GM19043 (cell line): ENCODE measurements around the gene AQP1.

Source experiments
- ATAC-seq: cut with Tn5 transposase; IDR thresholded peaks from one replicate; pipeline ENCODE4 v1.9.1; 2021; ENCODE audit warnings: low read depth; ENCODE audit not compliant: unreplicated experiment

The AQP1 gene

DNA sequence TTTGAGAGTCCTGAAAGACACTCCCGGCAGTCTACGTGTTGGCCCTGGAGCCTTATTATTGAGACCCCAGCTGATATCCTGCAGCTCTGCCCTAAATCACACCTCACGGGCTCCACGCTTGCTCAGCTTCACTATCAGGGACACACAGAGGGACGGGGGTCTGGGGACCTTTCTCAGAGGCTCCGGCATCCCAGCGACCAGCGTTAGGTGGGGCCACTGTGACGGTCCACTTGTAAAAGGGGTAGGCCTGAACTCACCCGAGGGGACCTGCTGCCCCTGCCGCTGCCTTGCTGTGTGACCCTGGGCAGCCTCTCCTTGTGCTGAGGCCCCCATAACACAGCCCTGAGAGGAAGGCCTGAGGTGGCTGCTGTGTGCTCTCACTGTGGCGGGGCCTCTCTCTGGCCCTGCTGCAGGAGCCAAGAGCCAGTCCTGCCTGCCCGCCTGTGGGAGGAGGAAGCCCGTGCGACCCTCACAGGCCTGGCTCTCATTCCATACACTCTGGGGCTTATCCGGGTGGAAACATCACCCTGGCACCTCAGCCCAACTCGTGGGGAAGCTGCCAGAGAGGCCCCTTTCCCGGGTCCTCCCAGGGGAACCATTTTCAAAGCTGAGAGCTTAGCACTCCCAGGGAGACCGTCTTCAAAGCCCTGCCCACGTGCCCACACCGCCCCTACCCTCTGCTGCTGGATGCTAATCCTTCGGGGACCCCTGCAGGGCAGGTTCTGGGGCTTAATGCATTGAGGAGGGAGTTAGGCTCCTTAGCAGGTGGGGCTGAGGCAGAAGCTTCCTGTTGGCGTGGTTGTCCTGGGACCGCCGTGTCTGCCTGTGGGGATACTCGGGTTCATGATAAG, 21.7 kb downstream of the AQP1 start:
- no peak for ATAC-seq

DNA sequence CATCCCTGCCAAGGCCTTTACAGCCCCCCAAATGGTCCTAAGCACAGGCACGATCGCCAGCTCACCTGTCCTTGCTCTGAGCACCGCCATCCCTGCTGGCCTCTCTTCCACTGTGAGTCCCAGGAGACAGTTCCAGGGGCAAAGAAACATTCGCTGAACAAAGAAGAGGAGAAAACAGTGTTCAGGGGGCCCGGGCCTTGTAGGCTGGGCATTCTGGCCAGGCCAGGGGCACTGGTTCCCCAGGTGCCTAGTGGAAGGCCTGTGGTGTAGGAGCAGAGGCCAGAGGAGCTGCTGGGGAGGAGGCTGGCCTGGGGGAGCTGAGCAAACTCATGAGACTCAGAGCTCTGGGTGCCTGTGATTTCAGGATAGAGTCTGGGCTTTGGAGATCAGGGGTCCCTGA, 22.6 kb downstream of the AQP1 start:
- ATAC-seq: no peak

DNA sequence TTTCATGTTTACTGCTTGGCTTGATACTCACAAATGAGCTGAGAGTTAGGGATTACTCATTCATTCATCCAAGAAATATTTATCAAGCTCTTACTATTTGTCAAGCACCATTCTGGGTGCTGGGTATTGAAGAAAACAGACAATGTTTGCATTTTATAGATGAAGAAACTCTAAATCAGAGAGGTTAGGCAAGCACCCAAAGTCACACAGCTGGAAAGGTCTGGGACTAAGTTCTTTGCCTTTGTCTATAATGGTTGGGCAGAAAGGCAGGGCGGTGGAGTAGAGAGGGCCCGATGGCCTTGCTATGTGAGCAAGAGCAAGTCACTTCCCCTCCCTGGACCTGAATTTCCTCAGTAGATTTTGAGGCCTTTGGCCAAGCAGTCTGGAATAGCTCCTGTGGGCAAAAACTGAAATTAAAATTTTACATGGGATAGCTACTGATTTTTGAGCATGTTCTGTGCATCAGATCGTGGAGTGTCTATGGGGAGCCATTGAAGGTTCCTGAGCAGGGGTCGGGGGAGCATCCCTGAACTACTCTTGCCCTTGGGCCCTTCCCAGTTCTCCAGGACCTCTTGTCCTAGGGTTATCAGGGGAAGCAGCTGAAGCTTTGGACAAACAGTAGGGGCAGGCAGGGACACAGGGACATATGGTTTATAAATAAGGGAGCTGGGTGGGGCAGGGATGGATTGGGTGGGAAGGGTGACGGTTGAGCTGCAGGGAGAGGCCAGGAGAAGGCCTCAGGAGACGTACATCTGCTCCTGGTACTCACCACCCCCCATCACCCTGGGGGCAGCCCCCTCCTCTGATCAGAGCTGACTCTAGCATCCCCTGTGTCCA, 23.3 kb downstream of the AQP1 start:
- no peak for ATAC-seq

DNA sequence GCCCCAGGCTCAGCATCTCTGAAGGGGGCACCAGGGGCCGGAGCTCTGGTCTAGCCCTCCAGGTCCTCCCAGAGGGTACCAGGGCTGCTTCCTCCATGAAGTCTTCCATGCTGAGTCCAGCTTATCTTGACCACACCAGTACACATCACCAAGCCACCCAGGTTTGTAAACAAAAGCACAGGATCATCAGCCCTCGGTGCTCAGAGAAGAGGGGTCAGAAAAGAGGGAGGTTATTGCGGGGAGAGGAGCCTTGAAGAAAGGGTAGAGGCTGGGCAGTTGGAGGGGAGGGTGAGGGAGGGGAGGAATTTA, 23.9 kb downstream of the AQP1 start:
- ATAC-seq: no peak

DNA sequence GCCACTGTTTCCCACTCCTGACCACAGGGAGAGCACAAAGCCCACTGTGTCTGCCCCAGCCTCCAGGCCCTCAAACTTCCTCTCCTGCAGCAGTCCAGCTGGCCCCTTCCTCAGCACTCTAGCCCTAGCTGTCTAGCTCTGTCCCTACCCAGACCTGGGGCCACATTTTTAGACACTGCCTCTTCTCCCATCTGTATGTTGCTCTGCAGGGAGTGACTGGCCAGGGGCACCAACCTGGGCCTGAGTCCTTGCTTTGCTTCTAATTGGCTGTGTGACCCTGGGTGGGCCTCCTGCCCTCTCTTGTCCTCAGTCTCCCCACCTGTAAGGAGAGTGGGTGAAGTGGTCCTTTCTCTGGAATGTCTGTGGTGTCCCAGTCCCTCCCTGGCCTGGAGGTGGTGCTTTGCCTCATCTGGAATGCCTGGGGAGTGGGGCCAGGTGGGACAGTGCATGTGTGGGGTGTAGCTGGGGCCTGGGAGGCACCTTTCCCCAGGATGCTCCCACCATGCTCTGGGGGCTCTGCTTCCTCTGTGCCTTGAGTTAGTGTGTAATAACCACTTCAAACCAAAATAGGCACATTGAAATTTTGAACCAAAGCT, 25.1 kb downstream of the AQP1 start:
- ATAC-seq: no peak

DNA sequence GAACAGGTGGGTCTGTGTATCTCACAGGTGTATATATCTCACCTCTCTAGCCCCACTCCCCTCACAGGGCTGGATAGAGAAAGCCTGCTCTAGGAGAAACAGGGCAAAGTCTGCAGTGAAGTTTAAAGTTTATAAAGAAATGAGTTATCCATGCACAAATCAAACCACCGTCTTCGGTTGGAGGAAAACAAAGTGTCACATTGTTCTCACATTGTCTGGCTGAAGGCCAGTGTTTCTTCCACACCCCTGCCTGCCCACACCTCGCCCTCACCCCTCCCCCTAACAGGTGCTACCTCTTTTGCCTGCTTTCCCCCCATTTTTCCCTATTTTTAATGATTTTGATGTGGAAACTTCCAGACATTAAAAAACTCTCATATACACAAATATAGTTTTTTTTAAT, 25.8 kb downstream of the AQP1 start:
- ATAC-seq: no peak

DNA sequence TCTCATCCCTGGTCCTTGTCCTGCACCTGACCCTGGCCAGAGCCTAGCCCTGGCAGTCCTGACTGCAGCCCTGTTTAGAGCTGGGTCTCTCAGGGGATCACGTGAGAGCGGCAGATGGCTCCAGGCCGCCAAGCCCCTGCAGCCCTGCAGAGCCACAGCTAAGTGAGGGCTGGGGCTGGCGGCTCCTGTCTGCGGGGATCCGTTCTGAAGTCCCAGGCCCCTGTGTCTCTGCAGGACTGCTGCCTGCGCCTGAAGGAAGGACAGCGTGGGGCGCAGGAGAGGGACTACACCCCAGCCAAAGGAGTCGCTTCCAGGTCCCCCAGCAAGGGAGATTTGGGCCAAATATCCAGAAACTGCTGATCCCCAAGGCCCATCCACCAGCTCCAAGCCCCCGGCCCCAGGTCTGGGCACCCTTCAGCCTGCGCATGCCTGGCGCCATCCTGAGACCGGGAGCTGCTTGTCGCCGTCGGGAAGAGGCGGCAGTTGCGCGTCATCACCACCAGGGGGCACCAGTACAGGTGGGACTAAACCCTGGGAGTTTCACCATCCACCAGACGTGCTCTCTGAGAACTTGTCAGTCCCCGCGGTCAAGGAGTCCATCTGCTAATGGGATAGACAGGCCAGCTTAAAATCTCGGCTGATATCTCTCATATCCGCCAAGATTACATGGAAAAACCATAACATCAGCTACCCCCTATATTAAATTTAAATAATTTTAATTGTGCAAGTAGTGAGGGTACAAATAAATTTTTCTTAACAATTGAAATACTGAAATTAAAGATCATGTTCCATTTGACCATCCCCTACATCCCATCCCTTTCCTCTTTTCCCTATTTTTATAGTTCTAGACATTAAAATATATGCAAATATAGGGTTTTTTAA, 27.0 kb downstream of the AQP1 start:
- peak; percentile 86 for ATAC-seq

DNA sequence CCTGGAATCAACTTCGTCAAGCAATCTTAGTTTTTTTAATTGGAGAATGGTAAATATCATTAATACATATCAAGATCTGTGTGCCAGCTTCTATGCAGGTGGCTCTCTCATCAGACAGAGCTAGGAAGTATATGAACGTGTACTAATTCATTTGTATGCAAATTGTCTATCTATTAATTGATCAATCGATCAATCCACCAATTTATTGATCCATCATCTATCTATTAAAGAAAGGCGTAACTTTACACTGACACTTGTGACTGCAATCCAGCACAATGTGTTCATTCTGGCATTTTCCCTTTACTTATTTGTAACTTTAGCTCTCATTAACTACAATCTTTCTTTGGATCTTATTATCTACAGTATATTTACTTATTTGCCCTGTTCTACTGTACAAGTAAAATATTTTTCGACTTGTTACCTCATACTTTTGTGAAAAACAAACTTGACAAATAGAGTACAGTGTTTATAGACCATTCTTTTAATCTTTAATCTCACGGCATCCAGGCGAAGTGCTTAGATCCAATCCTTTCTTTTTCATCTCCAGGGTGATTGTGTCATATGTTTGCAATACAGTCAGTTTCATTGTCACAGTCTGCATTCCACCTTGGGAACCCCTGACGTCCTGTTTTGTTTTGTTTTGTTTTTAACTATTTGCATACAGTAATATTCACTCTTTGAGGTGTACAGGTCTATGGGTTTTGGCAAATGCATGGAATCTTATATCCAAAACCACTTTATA, 30.1 kb downstream of the AQP1 start:
- no peak for ATAC-seq

DNA sequence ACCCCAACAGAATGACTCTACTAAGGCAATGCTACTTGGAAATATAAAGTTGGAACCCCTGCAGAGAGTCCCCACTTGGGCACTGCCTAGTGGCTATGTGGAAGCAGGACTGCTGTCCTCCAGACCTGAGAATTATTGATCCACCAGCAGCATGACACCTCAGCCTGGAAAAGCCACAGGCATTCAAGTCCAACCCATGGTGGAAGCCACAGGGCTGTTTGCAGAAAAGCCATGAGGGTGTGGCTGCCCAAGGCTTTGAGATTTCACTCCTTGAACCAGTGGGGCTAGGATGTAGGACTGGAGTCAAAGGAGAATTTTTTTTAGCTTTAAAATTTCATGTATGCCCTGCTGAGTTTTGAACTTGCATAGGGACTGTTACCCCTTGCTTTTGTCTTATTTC, 38.5 kb downstream of the AQP1 start:
- no peak for ATAC-seq

DNA sequence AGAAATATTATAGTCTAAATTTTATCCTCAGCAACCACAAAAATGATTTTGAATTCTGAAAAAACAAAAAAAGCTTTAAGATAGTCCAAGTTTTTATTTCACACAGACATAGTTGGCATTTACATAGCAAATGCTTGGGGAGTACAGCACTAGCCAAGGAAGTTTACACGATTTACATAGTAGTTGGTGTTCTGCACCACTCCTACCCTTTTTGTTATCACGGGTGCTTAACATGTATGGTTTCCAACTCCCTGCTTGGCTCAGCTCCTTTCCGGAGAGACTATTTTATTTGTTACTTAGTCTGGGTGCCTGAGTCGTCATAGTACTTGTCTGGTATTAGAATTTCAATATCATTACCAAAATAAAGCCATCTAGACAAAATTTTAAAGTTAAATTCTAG, 43.3 kb downstream of the AQP1 start:
- ATAC-seq: no peak

DNA sequence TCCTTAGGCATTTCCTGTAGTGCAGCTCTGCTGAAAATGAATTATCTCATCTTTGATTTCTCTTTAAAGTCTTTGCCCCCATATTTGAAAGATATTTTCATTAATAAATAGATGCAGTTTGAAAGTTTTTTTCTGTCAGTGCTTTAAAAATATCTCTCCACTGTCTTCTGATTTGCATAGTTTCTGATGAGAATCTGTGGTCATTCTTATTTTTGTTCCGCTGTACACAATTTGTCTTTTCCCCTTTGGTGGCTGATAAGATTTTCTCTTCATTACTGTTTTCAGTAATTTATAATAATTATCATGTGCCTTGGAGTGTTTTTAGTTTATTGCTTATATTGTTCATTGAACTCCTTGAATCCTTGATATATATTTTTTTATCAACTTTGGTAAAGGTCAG, 45.1 kb downstream of the AQP1 start:
- ATAC-seq: no peak

DNA sequence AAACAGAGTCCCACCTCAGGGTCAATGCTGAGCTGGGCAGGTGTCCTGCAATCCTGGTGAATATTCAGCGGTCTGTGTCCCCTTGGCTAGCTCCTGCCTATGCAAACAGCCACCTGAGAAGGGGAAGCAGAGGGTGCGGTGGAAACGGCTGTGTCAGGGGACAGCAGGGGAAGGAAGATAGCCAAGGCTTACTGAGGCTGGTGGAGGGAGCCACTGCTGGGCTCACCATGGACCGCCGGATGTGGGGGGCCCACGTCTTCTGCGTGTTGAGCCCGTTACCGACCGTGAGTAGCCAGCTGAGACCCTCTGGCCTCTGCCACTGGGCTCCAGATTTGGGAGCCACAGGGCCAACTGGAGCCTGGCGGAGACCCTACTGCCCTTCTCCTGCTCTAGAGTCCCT, 52.2 kb downstream of the AQP1 start, which contains the start of gene GHRHR:
GHRHR (plus strand) TSS at position 112 of the 400 bp plus-strand sequence; CDS start at position 228, 116 bp downstream.
- ATAC-seq: no peak

DNA sequence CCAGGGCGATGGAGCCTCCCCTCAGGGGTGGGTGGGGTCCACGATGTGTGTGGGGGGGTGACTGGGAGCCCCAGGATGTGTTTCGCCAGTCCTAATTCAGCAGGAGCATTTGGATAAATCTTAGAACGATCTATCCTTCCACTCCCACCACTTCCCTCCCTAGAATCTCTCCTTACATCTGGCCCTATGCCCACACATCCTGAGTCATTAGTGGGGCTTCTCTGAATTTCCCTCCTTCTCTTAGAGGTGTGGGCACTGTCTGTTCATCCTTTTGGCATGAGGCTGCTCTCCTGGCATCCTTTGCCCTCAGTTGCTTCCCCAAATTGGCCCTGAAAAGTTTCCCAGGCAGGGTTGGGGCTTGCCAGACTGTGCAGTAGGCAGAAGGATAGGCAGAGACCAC, 53.7 kb downstream of the AQP1 start:
- ATAC-seq: no peak

DNA sequence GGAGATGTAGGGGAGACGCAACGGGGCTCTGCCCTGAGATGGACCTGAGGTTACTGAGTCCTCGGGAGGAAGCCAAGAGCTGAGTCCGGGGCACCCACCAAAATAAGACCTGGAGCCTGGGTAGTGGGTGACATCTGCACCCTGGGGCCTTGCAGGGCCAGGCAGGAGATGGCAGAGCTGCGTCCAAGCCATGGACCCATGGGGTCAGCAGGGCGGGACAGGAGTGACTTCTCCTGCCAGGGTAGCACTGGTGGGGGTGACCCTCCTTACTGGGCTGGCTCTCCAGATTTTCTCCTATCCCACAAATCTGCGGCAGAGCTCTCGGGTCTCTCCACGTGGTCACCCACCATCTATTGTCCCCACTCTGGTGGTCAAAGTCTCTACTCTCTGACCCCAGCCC, 54.2 kb downstream of the AQP1 start:
- ATAC-seq: no peak

DNA sequence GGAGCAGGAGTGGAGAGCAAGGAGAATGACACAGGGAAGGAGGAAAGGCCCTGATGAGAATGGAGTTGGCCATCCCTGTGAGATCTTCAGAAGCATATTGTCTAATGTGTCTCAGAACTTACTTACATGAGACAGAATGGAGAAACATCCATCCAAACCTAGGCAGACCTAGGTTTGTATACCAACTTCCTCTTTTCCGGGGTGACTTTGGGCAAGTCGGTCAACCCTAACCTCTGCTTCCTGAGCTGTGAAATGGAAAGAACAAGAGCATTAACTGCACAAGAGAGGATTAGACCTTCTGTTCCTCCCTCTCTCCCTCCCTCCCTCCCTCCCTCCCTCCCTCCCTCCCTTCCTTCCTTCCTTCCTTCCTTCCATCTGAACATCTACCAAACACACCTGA, 56.6 kb downstream of the AQP1 start:
- peak; percentile 43 for ATAC-seq

DNA sequence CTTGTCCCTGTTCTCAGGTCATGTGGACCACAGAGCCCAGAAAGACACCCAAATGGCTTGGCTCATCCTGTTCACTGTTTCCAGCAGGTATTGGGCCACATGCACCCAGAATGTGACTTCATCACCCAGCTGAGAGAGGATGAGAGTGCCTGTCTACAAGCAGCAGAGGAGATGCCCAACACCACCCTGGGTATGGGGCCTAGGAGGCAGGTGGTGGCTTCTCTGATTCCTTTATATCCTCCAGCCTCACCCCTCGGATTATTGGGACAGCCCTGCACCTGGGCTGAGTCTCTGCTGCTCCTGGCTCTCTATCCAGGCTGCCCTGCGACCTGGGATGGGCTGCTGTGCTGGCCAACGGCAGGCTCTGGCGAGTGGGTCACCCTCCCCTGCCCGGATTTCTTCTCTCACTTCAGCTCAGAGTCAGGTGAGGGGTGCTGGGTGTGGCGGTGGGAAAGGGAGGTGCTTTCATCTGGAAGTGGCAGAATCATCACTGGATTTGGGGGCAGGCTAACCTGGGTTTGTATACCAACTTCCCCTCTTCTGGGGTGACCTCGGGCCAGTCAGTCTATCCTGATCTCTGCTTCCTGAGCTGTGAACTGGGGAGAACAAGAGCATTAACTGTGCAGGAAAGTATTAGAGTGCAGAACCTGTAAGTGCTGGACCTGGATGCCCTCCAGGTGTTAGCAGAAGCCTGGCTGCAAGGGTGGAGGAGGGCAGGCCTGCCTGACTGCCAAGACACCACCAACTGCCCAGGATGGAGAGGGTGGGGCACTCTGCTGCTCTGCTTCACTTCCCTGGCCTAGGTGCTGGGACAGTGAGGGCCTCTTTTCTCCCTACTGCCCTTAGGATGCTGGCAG, 57.3 kb downstream of the AQP1 start:
- ATAC-seq: no peak

DNA sequence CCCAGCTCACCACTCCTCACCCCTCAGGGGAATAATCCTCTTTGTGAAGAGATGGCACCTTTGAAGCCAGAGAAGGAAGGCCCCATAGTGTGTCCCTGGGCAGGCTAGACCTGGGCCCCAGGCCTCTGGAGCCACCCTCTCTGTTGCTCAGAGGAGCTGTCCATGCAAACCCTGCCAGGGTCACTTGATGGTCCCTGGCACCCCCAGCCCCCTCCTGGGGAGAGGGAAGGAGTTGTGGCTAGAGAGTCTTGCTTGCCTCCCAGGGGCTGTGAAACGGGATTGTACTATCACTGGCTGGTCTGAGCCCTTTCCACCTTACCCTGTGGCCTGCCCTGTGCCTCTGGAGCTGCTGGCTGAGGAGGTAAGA, 57.9 kb downstream of the AQP1 start:
- ATAC-seq: no peak

DNA sequence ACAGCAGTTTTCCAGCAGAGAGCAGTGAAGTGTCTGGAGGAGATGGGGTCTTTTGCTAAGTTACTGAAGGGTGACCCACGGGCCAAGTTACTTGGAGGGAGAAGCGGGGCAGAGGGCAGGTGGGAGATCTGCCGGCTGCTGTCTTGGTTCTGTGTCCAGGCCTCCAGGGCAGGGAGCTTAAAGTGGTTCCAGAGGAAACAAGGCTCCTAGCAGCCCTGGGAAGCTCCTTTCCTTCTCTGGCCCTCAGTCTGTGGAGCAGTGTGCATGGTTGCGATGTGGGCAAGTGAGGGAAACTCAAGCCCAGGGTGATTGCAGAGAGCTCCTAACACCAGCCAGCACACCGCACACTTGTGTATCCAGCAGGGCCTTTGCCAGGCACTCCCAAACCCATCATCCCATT, 58.4 kb downstream of the AQP1 start:
- ATAC-seq: no peak

DNA sequence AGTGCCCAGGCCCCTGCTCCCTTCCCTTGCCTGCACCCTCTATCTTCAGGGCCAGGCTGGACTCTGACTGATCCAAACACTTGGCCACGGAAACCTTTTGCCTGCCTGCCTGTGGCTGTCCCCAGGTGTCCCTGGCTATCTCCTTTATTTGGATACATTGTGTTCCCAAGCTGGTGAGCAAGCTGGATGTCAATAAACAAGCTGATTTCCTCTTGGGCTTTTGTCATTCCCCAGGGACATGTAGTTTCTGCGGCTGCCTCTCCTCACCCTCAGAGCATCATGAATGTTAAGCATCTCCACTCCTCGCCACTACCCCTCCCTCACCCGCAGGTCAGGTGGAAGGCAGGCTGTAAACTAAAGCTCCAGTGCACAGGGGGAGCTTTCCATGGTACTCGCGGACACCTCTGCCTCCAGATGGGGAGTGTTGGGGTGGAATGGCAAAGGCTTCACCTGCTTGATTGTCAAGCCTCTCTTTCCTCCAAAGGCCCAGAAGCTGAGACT, 59.0 kb downstream of the AQP1 start:
- ATAC-seq: peak; percentile 36
